Activated T-helper 17 cell treated with anti-CD3 and anti-CD28 coated beads, Interleukin-2, amount 50 U/mL, for 72 hours (primary cell): Measurements from ENCODE around the gene DCAF6. TPM values are rescaled to one million over a fixed set of nuclear protein-coding genes. Genes with fewer than 3 reads are reported as not detected.

Source experiments
- ATAC-seq: fragments of 150-1000 bp; cut with Tn5 transposase; replicated peaks from 2 replicates; pipeline ENCODE4 v1.10.0; 2021; ENCODE audit warnings: mild to moderate bottlenecking, moderate library complexity
- H3K27ac Mint-ChIP-seq: one replicate; pipeline ENCODE4 v1.8.0; 2022; ENCODE audit warnings: mixed read lengths
- H3K27me3 Mint-ChIP-seq: one replicate; pipeline ENCODE4 v1.8.0; 2022; ENCODE audit warnings: mixed read lengths
- H3K36me3 Mint-ChIP-seq: one replicate; pipeline ENCODE4 v1.8.0; 2022; ENCODE audit warnings: low read depth, mild to moderate bottlenecking, mixed read lengths
- H3K4me1 Mint-ChIP-seq: one replicate; pipeline ENCODE4 v1.8.0; 2022; ENCODE audit warnings: mixed read lengths
- H3K4me3 Mint-ChIP-seq: one replicate; pipeline ENCODE4 v1.8.0; 2022; ENCODE audit warnings: mild to moderate bottlenecking, mixed read lengths
- H3K9me3 Mint-ChIP-seq: one replicate; pipeline ENCODE4 v1.8.0; 2022; ENCODE audit warnings: mixed read lengths
- total RNA-seq, 2 donors: library from RNA; stranded (reverse); gene quantifications; one replicate each; pipeline ENCODE4 v1.2.3, GENCODE V29; 2022

Gene DCAF6
- total RNA-seq, 2 donors from 2014 or later = 25.9 to 37.3 TPM

DNA sequence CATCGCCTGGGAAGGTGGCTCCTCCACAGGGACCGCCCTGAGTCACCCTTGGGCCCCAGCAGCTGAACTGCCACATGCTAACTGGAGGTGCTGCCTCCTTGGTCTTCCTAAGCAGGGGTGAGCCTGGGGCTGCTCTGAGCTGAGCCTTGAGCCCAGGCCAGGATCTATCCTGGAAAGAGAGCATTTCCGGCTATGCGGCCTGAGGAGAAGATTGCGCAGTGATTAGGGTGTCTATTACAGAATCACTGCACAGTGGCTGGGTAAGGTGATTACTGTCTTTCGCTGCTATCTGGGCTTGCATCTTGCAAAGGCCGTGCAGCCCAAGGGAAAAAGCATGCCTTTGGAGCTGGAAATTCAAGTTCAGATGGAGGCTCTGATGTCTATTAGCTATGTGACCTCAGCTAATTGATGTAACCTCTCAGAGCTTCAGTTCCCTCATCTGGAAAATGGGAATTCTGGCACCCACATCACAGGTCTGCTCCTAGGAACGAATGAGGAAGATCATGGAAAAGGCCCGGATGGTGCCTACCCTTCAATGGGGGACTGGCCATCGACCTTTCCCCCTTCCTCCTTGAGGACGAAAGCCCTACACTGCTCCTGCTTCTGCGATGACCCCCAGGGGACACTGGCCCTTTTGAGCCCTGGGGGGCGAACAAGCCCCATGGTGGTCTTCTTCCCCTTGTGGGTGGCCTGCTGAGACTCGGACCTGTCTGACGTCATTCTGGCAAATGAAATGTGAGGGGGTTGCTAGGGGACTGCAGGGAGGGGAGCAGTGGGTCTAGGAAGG, 162.2 kb downstream of the DCAF6 start:
- no peak for ATAC-seq

DNA sequence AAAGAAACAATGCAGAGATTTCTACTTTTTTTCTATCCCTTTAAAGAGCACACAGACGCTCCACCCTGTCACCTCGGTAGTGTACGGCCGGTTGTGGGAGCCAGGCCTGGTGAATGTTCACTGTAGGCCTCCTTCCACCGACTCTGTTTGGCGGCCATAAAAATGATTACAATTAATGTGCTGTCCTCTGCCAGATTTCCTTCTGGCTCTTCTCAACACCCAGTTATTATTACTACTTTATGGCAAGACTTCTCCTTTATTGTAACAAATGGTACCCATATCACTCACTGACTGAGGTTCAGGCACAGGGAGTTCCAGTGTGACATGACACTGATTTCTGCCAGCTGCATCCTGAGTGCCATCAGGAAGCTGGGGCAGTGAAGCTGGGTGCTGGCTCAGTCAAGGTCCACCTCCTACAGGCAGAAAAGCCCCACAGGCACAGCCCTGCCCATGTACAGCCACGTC, 162.9 kb downstream of the DCAF6 start:
- Mint-ChIP-seq H3K27me3 (peaks cover 5% of the 10 kb centered on the region), H3K4me3 (no peak overlapping the region), H3K9me3 (no peaks in the 10 kb centered on the region), H3K36me3 (no peaks in the 10 kb centered on the region), H3K27ac (no peak overlapping the region), H3K4me1 (no peaks in the 10 kb centered on the region)
- no peak for ATAC-seq

More for the DNA sequence above, 162.2 kb downstream of the DCAF6 start:
- Mint-ChIP-seq H3K36me3 (no peaks in the 10 kb centered on the region), H3K27ac (no peak overlapping the region), H3K4me3 (no peak overlapping the region), H3K9me3 (no peaks in the 10 kb centered on the region), H3K27me3 (peaks cover 2% of the 10 kb centered on the region), H3K4me1 (no peaks in the 10 kb centered on the region)

DNA sequence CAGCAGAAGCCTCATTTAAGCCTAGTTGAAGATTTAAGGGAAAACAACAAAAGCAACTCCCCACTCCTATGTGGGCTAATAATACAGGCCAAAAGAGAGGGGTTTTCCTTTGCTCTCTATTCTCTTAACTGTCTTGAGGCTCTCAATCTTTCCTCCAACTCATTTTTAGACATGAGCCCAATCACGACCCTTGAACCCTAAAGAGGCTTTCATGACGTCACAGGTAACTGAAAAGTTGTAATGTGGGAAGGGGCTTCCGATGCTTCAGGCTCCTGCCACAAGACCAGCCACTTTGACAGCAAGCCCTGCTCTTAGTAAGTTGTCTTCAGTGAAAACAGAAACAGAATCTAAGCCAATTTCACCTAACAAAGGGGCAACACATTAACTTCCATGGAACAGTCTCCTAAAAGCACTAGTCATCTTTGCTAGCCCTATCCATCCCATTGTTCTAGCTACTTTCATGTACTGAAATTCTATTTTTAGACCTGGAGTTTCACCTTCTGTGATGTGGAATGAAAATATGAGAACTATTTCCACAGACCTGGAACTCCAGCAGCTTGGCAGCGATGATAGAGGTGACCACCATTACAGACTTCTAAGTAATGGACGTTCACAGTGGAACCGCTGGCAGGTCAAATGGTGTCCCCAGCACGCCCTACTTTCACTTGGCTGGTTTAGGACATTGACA, 164.0 kb downstream of the DCAF6 start:
- Mint-ChIP-seq H3K27me3 (peaks cover 5% of the 10 kb centered on the region), H3K36me3 (no peaks in the 10 kb centered on the region), H3K4me1 (no peaks in the 10 kb centered on the region), H3K27ac (no peak overlapping the region), H3K4me3 (no peak overlapping the region), H3K9me3 (no peaks in the 10 kb centered on the region)
- no peak for ATAC-seq

DNA sequence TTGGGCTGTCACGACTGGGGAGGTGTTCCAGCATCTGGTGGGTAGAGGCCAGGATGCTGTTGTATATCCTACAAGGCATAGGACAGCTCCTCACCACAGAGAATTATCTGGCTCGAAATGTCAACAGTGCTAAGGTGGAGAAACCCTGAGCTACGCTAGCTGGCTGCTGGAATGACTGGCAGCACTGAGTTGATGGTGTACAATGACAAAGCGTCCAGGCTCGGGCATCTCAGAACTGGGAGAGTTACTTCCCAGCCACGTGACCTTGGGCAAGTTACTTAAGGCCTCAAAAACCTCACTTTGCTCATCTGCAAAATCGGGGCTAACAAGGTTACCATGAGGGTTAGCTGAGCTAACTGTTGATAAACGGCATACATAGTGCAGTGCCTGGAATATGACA, 164.9 kb downstream of the DCAF6 start:
- H3K36me3 Mint-ChIP-seq = no peaks in the 10 kb centered on the region
- H3K9me3 Mint-ChIP-seq = no peaks in the 10 kb centered on the region
- no peak overlapping the region for H3K27ac Mint-ChIP-seq
- H3K4me3 Mint-ChIP-seq = no peak overlapping the region
- peaks cover 8% of the 10 kb centered on the region for H3K27me3 Mint-ChIP-seq
- ATAC-seq = no peak
- H3K4me1 Mint-ChIP-seq = no peaks in the 10 kb centered on the region

DNA sequence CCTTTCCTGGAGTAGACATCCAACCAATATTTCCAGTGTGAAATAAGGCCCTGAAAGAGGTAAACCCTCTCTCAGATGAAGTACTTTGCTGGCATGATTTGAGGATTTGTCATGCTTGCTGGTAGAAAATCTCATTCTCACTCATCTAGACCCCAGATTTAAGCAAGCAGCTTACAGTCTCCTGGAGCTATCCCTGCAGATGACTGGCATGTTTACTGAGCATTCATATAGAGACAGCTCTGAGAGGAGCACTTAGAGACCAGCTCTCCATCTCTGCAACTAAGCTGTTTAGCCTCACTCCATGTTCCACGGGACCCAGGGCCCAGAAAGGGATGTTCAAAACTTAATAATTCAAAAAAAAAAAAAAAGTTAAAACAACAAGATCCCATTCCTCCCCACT, 166.0 kb downstream of the DCAF6 start:
- H3K9me3 Mint-ChIP-seq = no peaks in the 10 kb centered on the region
- no peaks in the 10 kb centered on the region for H3K36me3 Mint-ChIP-seq
- no peak for ATAC-seq
- H3K27me3 Mint-ChIP-seq = peaks cover 11% of the 10 kb centered on the region
- H3K4me3 Mint-ChIP-seq = no peak overlapping the region
- H3K27ac Mint-ChIP-seq = no peak overlapping the region
- H3K4me1 Mint-ChIP-seq = no peaks in the 10 kb centered on the region

DNA sequence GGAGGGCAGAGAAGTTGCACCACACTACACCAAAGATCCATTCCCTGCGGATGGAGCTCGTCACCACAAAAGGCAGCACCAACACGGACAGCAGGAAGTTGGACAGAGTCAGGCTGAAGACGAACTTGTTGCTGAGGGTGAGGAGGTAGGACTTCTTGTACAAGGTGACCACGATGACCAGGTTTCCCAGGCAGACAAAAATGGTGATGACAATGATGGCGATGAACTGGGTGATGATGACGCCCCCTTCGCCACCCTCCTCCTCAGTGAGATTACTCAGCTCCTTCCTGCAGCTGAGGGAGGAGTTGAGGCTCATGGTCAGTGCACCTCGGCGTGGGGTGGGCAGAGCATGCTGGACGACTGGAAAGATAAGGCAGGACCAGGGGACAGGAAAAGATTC, 168.1 kb downstream of the DCAF6 start:
- Mint-ChIP-seq H3K9me3 (no peaks in the 10 kb centered on the region), H3K4me1 (no peaks in the 10 kb centered on the region), H3K4me3 (no peak overlapping the region), H3K36me3 (no peaks in the 10 kb centered on the region), H3K27ac (no peak overlapping the region), H3K27me3 (peaks cover 11% of the 10 kb centered on the region)
- no peak for ATAC-seq

DNA sequence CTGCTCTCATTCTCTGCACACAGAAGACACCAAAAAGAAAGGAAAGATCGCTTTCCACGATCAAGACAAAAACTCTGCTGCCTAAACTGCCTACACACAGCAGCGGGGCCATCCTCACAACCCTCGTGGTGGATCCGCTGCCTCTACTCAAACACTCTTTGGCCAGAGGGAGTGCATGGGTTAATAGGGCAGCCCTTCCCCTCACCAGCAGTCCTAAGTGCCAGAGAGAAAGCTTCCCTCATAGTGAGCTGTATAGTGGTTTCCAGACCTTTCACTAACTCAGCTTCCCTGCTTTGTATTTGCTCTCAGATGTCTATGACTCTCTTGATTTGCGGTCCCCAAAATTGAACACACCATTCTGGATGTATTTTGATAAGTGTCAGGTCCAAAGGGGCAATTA, 169.4 kb downstream of the DCAF6 start:
- Mint-ChIP-seq H3K4me3 (no peak overlapping the region), H3K9me3 (no peaks in the 10 kb centered on the region), H3K27me3 (peaks cover 11% of the 10 kb centered on the region), H3K36me3 (no peaks in the 10 kb centered on the region), H3K27ac (no peak overlapping the region), H3K4me1 (no peaks in the 10 kb centered on the region)
- no peak for ATAC-seq

DNA sequence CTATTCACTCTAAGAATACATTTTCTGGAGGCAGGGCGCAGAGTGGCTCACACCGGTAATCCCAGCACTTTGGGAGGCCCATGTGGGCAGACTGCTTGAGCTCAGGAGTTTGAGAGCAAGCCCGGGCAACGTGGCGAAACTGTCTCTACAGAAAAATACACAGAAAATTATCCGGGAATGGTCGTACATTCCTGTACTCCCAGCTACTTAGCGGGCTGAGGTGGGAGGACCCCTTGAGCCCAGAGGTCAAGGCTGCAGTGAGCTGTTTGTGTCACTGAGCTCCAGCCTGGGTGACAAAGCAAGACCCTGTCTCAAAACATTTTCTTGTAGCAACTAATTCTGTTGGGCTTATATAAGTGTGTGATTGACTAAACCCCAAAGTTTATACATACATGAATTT, 169.8 kb downstream of the DCAF6 start:
- Mint-ChIP-seq H3K4me3 (no peak overlapping the region), H3K9me3 (no peaks in the 10 kb centered on the region), H3K36me3 (no peaks in the 10 kb centered on the region), H3K4me1 (no peaks in the 10 kb centered on the region), H3K27me3 (peaks cover 11% of the 10 kb centered on the region), H3K27ac (no peak overlapping the region)
- no peak for ATAC-seq

DNA sequence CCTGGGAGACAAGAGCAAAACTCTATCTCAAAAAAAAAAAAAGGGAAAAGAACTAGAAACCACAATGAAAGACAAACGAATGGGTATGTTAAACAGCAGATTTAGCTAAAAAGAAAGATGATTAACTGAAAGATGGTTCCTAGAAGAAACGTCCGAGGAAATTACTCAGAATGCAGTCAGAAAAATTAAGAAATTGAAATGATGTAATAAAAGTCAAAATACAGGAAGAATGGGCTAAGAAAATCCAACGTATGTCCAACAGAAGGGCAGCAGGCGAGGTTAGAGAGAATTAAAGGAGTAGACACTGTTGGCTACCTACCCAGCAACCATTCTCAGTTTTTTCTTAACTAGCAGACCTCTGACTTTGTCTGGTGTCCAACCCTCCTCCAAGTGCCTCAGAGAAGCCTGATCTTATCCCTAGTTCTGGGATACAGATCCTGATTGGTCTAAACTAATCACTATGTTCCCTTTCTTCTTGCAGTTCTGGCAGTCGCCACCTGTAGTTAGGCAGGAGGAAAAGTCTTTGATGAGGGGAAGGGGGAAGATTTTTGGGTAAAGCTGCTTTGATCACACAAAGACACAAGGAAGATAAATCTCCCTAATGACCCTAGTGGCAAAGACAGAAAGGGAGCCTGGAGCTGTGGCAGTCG, 174.5 kb downstream of the DCAF6 start:
- H3K36me3 Mint-ChIP-seq = no peaks in the 10 kb centered on the region
- no peak overlapping the region for H3K4me3 Mint-ChIP-seq
- H3K27me3 Mint-ChIP-seq = peaks cover 3% of the 10 kb centered on the region
- no peak overlapping the region for H3K27ac Mint-ChIP-seq
- no peaks in the 10 kb centered on the region for H3K9me3 Mint-ChIP-seq
- ATAC-seq = no peak
- H3K4me1 Mint-ChIP-seq = peaks cover 3% of the 10 kb centered on the region

DNA sequence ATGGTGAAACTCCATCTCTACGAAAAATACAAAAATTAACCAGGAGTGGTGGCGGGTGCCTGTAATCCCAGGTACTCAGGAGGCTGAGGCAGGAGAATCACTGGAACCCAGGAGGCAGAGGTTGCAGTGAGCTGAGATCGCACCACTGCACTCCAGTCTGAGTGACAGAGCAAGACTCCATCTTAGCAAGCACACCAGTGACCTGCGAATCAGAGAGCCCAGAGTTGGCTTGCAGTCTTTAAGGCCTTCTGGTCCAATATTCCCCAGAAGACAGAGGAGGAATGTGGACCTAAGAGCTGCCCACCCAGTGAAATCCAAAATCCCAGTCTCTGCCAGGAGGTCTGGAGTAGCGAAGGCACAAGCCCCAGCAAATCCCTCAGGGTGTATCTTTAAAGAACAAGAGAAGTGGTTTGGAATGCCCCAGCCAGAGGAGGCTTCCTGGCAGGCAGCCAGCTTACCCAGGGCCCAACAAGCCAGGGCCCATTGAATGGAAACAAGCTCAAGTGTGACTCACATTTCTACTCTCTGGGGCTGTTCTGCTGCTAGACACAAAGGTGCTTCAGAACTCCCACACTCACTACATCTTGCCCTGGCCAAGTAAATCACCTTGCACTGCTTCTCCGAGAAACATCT, 176.3 kb downstream of the DCAF6 start:
- Mint-ChIP-seq H3K9me3 (no peaks in the 10 kb centered on the region), H3K4me1 (peaks cover 3% of the 10 kb centered on the region), H3K36me3 (no peaks in the 10 kb centered on the region), H3K4me3 (no peak overlapping the region), H3K27me3 (peaks cover 7% of the 10 kb centered on the region), H3K27ac (no peak overlapping the region)
- peak; percentile 97 for ATAC-seq

DNA sequence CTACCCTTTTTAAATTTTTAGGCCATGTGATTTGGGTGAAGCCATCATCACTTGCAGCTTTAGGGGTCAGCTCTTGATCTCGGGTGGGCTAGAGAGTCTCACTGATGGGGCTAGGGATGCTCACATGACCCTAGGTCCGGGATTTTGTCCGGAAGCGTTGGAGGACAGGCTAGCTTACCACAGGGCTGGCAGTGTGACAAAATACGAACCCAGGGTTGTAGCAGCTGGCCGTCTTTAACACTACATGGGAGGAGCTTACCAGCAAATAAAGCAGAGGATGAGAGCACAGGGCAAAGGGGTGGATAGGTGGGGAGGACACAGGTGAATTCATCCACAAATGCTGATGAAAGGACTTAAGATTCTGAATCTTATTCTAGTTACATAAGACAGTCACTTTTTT, 178.4 kb downstream of the DCAF6 start:
- ATAC-seq = no peak
- no peaks in the 10 kb centered on the region for H3K36me3 Mint-ChIP-seq
- no peak overlapping the region for H3K27ac Mint-ChIP-seq
- peaks cover 3% of the 10 kb centered on the region for H3K4me1 Mint-ChIP-seq
- no peaks in the 10 kb centered on the region for H3K9me3 Mint-ChIP-seq
- H3K27me3 Mint-ChIP-seq = peaks cover 18% of the 10 kb centered on the region
- no peak overlapping the region for H3K4me3 Mint-ChIP-seq

DNA sequence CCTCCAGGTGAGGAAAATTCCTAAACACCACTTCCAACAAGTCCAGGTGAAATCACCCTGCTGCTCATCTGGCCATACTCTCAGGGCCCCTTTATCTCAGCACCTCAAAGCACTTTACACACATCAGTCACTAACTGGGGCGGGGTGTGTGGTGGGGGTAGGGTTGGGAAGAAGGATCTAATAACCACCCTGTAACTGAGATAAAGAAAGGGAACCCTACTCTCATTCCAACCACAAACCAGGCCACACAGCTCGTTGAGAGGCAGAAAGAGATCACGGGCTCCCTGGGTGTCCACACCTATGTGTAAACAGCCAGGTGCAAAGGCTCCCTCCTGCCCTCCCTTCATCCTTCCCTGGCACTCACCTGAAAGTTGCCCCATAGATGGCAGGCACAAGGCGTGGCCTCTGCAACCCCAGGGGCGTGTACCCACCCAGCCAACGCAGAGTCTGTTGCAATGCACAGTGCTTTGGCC, 179.9 kb downstream of the DCAF6 start:
- H3K36me3 Mint-ChIP-seq = no peaks in the 10 kb centered on the region
- no peaks in the 10 kb centered on the region for H3K9me3 Mint-ChIP-seq
- no peak overlapping the region for H3K27ac Mint-ChIP-seq
- no peak for ATAC-seq
- peaks cover 3% of the 10 kb centered on the region for H3K4me1 Mint-ChIP-seq
- peaks cover 23% of the 10 kb centered on the region for H3K27me3 Mint-ChIP-seq
- H3K4me3 Mint-ChIP-seq = no peak overlapping the region

DNA sequence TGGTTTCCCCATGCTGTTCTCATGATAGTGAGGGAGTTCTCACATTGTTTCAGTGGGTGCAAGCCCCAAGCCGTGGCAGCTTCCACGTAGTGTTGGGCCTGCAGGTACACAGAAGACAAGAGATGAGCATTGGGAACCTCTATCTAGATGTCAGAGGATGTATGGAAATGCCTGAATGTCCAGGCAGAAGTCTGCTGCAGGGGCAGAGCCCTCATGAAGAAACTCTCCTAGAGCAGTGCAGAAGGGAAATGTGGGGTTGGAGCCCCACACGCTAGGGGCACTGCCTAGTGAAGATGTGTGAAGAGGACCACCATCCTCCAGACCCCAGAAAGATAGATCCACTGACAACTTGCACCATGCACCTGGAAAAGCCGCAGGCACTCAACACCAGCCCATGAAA, 183.3 kb downstream of the DCAF6 start:
- Mint-ChIP-seq H3K4me3 (no peak overlapping the region), H3K27ac (no peak overlapping the region), H3K4me1 (no peaks in the 10 kb centered on the region), H3K36me3 (no peaks in the 10 kb centered on the region), H3K9me3 (no peaks in the 10 kb centered on the region), H3K27me3 (peaks cover 34% of the 10 kb centered on the region)
- ATAC-seq = no peak

DNA sequence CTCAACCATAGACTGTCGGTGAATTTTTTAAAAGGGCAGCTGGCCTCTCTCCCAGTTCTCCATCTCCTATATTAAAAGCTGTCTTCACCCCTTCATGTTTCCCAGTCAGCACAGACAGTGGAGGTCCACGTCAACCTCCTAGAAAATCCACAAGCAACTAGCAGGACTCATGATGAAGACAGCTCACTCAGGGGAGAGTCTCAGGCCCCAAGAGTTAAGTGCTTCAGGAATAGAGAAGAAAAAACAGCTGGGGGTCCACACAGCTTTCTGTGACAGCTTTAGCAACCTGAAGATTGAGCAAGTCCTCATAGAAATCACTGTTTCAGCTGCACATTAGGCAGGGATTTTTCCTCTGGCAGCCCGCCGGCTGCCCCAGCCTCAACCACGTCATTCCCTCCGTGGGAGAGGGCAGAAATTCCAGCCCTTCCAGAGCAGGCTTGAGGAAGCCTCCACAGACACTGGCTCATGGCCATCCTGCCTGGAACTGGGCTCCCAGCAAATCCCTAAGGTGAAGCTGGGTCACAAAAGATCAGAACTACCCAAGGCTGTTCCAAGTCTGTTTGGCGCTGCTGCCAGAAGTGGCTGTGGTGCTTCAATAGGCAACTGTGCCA, 185.0 kb downstream of the DCAF6 start:
- ATAC-seq = no peak
- Mint-ChIP-seq H3K36me3 (no peaks in the 10 kb centered on the region), H3K27ac (no peak overlapping the region), H3K4me1 (no peaks in the 10 kb centered on the region), H3K9me3 (no peaks in the 10 kb centered on the region), H3K27me3 (peaks cover 40% of the 10 kb centered on the region), H3K4me3 (no peak overlapping the region)
